HG03432 (cell line): ENCODE data around the gene PRICKLE4.

Experiments
- ATAC-seq: cut with Tn5 transposase; IDR thresholded peaks from one replicate; pipeline ENCODE4 v1.9.1; 2021; ENCODE audit warnings: mild to moderate bottlenecking, moderate library complexity; ENCODE audit not compliant: unreplicated experiment

Gene PRICKLE4

GRCh38 chr6:41832263-41832662, 51.7 kb downstream of the PRICKLE4 start:
- ATAC-seq, result no peak

GRCh38 chr6:41836022-41836659, 55.6 kb downstream of the PRICKLE4 start:
- no peak for ATAC-seq

- ATAC-seq, result no peak
These were observed 56.1 kb downstream of the PRICKLE4 start for GRCh38 chr6:41836660-41837052.
